Astrocyte (in vitro differentiated cells and primary cell): ENCODE data around the gene WWC2. TPM values are rescaled to one million over a fixed set of nuclear protein-coding genes. Genes with fewer than 3 reads are reported as not detected.
"Not testable (repeated sequence)": the region's sequence is repeated elsewhere in the genome, so short reads cannot be mapped to it uniquely, and the experiment has no call there.

Experiments used
- DNase-seq: peaks from one replicate; pipeline ENCODE4 v3.0.0-alpha.2; 2010; ENCODE audit warnings: low read depth
- FAIRE-seq: peaks from 2 replicates; lab custom pipeline; 2011; peaks lifted over from hg19 to GRCh38; lab: Jason Lieb, UNC
- H2AFZ ChIP-seq: 2 replicates; pipeline ENCODE4 v1.6.0; 2012; ENCODE audit warnings: low read depth, low read length, inconsistent platforms
- H3K27ac ChIP-seq: 2 replicates; pipeline ENCODE4 v1.5.1; 2011; ENCODE audit warnings: low read depth, low read length, inconsistent platforms
- H3K27me3 ChIP-seq: 2 replicates; pipeline ENCODE4 v1.6.0; 2011; ENCODE audit warnings: low read length, inconsistent platforms; ENCODE audit not compliant: insufficient read depth
- H3K36me3 ChIP-seq: 2 replicates; pipeline ENCODE4 v1.5.1; 2011; ENCODE audit warnings: low read length, inconsistent platforms; ENCODE audit not compliant: insufficient read depth
- H3K4me1 ChIP-seq: 2 replicates; pipeline ENCODE4 v1.5.1; 2011; ENCODE audit warnings: low read length, inconsistent platforms; ENCODE audit not compliant: insufficient read depth
- H3K4me2 ChIP-seq: 2 replicates; pipeline ENCODE4 v1.6.0; 2012; ENCODE audit warnings: low read length, inconsistent platforms
- H3K4me3 ChIP-seq: 2 replicates; pipeline ENCODE4 v1.5.1; 2011; ENCODE audit warnings: low read depth, mild to moderate bottlenecking, low read length, inconsistent platforms; ENCODE audit not compliant: insufficient read depth
- H3K79me2 ChIP-seq: 2 replicates; pipeline ENCODE4 v1.6.0; 2012; ENCODE audit warnings: mild to moderate bottlenecking, low read length, inconsistent platforms; ENCODE audit not compliant: insufficient read depth
- H3K9ac ChIP-seq: 2 replicates; pipeline ENCODE4 v1.6.0; 2012; ENCODE audit warnings: mild to moderate bottlenecking, low read length, inconsistent platforms
- H3K9me3 ChIP-seq: 2 replicates; pipeline ENCODE4 v1.5.1; 2012; ENCODE audit warnings: low read depth, mild to moderate bottlenecking, low read length, inconsistent platforms; ENCODE audit not compliant: insufficient read depth
- H4K20me1 ChIP-seq: 2 replicates; pipeline ENCODE4 v1.6.0; 2012; ENCODE audit warnings: low read length, inconsistent platforms; ENCODE audit not compliant: insufficient read depth
- H3K27ac Mint-ChIP-seq: one replicate; pipeline ENCODE4 v1.8.0; 2021; ENCODE audit warnings: mild to moderate bottlenecking, mixed read lengths; ENCODE audit not compliant: unreplicated experiment
- H3K27me3 Mint-ChIP-seq: one replicate; pipeline ENCODE4 v1.8.0; 2021; ENCODE audit warnings: low read depth, mixed read lengths; ENCODE audit not compliant: unreplicated experiment
- H3K36me3 Mint-ChIP-seq: one replicate; pipeline ENCODE4 v1.8.0; 2021; ENCODE audit warnings: low read depth, mixed read lengths; ENCODE audit not compliant: unreplicated experiment
- H3K4me1 Mint-ChIP-seq: one replicate; pipeline ENCODE4 v1.8.0; 2021; ENCODE audit warnings: low read depth, mixed read lengths; ENCODE audit not compliant: unreplicated experiment
- H3K4me3 Mint-ChIP-seq: one replicate; pipeline ENCODE4 v1.8.0; 2021; ENCODE audit warnings: mild to moderate bottlenecking, moderate library complexity, mixed read lengths; ENCODE audit not compliant: unreplicated experiment
- H3K9me3 Mint-ChIP-seq: one replicate; pipeline ENCODE4 v1.8.0; 2021; ENCODE audit warnings: mild to moderate bottlenecking, mixed read lengths; ENCODE audit not compliant: unreplicated experiment
- CTCF ChIP-seq: IDR thresholded peaks from 2 replicates; pipeline ENCODE4 v1.5.1; 2011; ENCODE audit warnings: low read depth, mild to moderate bottlenecking, inconsistent platforms, low read length, moderate library complexity; ENCODE audit not compliant: insufficient read depth
- EZH2 ChIP-seq: IDR thresholded peaks from 2 replicates; pipeline ENCODE4 v1.6.1; 2012; ENCODE audit warnings: mild to moderate bottlenecking, low read length, inconsistent platforms; ENCODE audit not compliant: insufficient read depth
- total RNA-seq: library from RNA; stranded (reverse); gene quantifications from 2 replicates; pipeline ENCODE4 v1.2.1, GENCODE V29; 2021

The WWC2 gene
- total RNA-seq, 1 donor from 2014 or later: 62.6 TPM

GRCh38 chr4:183191630-183192029, 92.6 kb downstream of the WWC2 start:
- no peak overlapping the region for H2AFZ ChIP-seq
- H3K27ac Mint-ChIP-seq: no peak overlapping the region
- H3K4me3 ChIP-seq: no peak overlapping the region
- peaks cover 10% of the 10 kb centered on the region for H3K4me1 Mint-ChIP-seq
- H3K4me1 ChIP-seq: no peaks in the 10 kb centered on the region
- FAIRE-seq (no peak), DNase-seq (no peak)
- no peak overlapping the region for H3K4me2 ChIP-seq
- peaks cover 4% of the 10 kb centered on the region for H3K36me3 Mint-ChIP-seq
- no peaks in the 10 kb centered on the region for H3K36me3 ChIP-seq
- peaks cover 44% of the 10 kb centered on the region for H3K79me2 ChIP-seq
- H4K20me1 ChIP-seq: peaks cover 19% of the 10 kb centered on the region
- no peak overlapping the region for H3K4me3 Mint-ChIP-seq
- TF ChIP-seq EZH2 (no peak), CTCF (no peak)
- H3K9ac ChIP-seq: no peak overlapping the region
- H3K27me3 ChIP-seq: no peaks in the 10 kb centered on the region
- no peaks in the 10 kb centered on the region for H3K27me3 Mint-ChIP-seq
- H3K9me3 Mint-ChIP-seq: no peaks in the 10 kb centered on the region
- H3K27ac ChIP-seq: no peak overlapping the region
- no peaks in the 10 kb centered on the region for H3K9me3 ChIP-seq

GRCh38 chr4:183192571-183192970, 93.5 kb downstream of the WWC2 start:
- H3K4me3 ChIP-seq: no peak overlapping the region
- no peak overlapping the region for H3K27ac ChIP-seq
- H3K79me2 ChIP-seq: peaks cover 39% of the 10 kb centered on the region
- no peaks in the 10 kb centered on the region for H3K9me3 ChIP-seq
- H3K4me3 Mint-ChIP-seq: no peak overlapping the region
- peaks cover 4% of the 10 kb centered on the region for H3K36me3 Mint-ChIP-seq
- no peak overlapping the region for H3K27ac Mint-ChIP-seq
- H2AFZ ChIP-seq: no peak overlapping the region
- H3K4me1 Mint-ChIP-seq: peaks cover 9% of the 10 kb centered on the region
- H3K4me2 ChIP-seq: no peak overlapping the region
- FAIRE-seq (no peak), DNase-seq (no peak)
- no peaks in the 10 kb centered on the region for H3K4me1 ChIP-seq
- H3K27me3 ChIP-seq: no peaks in the 10 kb centered on the region
- no peaks in the 10 kb centered on the region for H3K9me3 Mint-ChIP-seq
- H3K9ac ChIP-seq: no peak overlapping the region
- H3K36me3 ChIP-seq: no peaks in the 10 kb centered on the region
- H4K20me1 ChIP-seq: peaks cover 19% of the 10 kb centered on the region
- no peak for TF ChIP-seq CTCF
- no peak for TF ChIP-seq EZH2
- no peaks in the 10 kb centered on the region for H3K27me3 Mint-ChIP-seq

- H3K4me1 ChIP-seq, H3K36me3 ChIP-seq, H3K4me3 Mint-ChIP-seq, H3K4me1 Mint-ChIP-seq, H3K9me3 ChIP-seq, H3K36me3 Mint-ChIP-seq, H3K27me3 ChIP-seq, H2AFZ ChIP-seq, H3K9me3 Mint-ChIP-seq, H3K27ac Mint-ChIP-seq, H3K9ac ChIP-seq, FAIRE-seq, H3K27me3 Mint-ChIP-seq, DNase-seq, H3K27ac ChIP-seq, H3K4me2 ChIP-seq, H3K4me3 ChIP-seq: not testable (repeated sequence)
- H3K79me2 ChIP-seq: peaks cover 38% of the 10 kb centered on the region
- peaks cover 19% of the 10 kb centered on the region for H4K20me1 ChIP-seq
Observed at GRCh38 chr4:183193730-183194338, 94.8 kb downstream of the WWC2 start.
